MCF 10A (cell line): ENCODE data around the gene STK40. TPM values are rescaled to one million over a fixed set of nuclear protein-coding genes. Genes with fewer than 3 reads are reported as not detected.

Experiments
- BruUV-seq: library from RNA; stranded (reverse); fragments of 400-500 nt; replicated peaks from 2 replicates; lab custom pipeline; 2021; lab: Mats Ljungman, UMichigan
- CTCF ChIA-PET: fragments of 300-600 bp; sonication (Branson Sonifier 250); formaldehyde crosslinking; extraction: SDS; loops from one replicate; lab custom pipeline; 2021; ENCODE audit warnings: antibody characterized with exemption, inconsistent platforms; lab: Yijun Ruan, JAX
- POLR2A ChIA-PET: fragments of 300-600, 350-650 bp; sonication (Branson Sonifier 250); formaldehyde crosslinking; extraction: SDS; loops from one replicate; lab custom pipeline; 2020; ENCODE audit warnings: antibody characterized with exemption, inconsistent platforms; lab: Yijun Ruan, JAX
- DNase-seq: peaks from one replicate; pipeline ENCODE4 v3.0.0-alpha.2; 2018; ENCODE audit not compliant: unreplicated experiment
- H3K27ac Mint-ChIP-seq: one replicate; pipeline ENCODE4 v1.8.0; 2022; ENCODE audit warnings: mild to moderate bottlenecking, low read depth, mixed read lengths; ENCODE audit not compliant: unreplicated experiment
- H3K27me3 Mint-ChIP-seq: one replicate; pipeline ENCODE4 v1.8.0; 2022; ENCODE audit warnings: mixed read lengths; ENCODE audit not compliant: insufficient read depth, unreplicated experiment
- H3K36me3 Mint-ChIP-seq: one replicate; pipeline ENCODE4 v1.8.0; 2022; ENCODE audit warnings: mild to moderate bottlenecking, moderate library complexity, mixed read lengths; ENCODE audit not compliant: insufficient read depth, unreplicated experiment
- H3K4me1 Mint-ChIP-seq: one replicate; pipeline ENCODE4 v1.8.0; 2022; ENCODE audit warnings: mixed read lengths; ENCODE audit not compliant: insufficient read depth, unreplicated experiment
- H3K4me3 Mint-ChIP-seq: one replicate; pipeline ENCODE4 v1.8.0; 2022; ENCODE audit warnings: mild to moderate bottlenecking, moderate library complexity, mixed read lengths; ENCODE audit not compliant: unreplicated experiment
- H3K9me3 Mint-ChIP-seq: one replicate; pipeline ENCODE4 v1.8.0; 2022; ENCODE audit warnings: mixed read lengths; ENCODE audit not compliant: unreplicated experiment
- intact Hi-C: fragments of 100-400 bp; cut with micrococcal nuclease; formaldehyde crosslinking; loops from 2 replicates; pipeline ENCODE4 v1.14.1; 2022
- total RNA-seq: library from RNA; stranded (reverse); gene quantifications from 2 replicates; pipeline ENCODE4 v1.2.3, GENCODE V29; 2022
- TF ChIP-seq, protein P1 (sequence below): fragments of 200-600 bp; IDR thresholded peaks from one replicate; pipeline ENCODE4 v1.8.0; 2022; ENCODE audit warnings: antibody characterized with exemption, mild to moderate bottlenecking; ENCODE audit not compliant: unreplicated experiment

STK40 gene
- total RNA-seq, 1 experiment from 2014 or later, result 44.0 TPM

DNA sequence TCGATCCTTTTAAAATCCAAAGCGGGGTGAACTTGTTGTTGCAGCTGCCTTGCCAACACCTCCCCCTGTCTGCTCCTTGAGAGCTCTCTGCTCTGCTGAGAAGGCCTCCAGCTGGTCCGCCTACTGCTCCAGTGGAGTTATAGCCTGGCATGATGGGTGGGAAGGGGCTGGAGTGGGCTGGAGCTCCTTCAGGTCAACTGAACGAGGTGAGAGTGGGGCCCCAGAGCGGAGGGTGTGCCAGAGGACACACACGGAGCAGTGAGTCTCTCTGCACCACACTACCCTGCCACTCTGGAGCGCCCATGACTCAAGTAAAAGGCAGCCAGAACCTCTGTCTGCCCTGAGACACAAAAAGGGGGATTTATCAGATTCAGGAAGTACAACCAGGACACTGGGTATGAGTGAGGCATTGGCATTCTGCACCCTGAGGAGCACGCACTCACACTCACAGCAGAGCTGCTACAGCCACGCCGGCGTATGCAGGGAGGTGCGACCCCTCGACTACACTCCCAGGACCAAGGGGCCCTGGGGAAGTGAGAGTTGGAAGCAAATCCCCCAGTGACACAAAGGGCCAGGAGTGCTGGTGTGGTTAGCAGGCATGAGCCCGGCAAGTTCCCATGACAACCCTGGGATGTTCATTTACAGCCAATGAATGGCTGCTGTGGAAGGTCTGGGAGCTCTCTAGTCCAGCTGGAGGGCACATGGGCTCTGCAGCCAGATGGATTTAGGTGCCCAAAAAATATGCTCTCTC is 34.3 kb downstream of the STK40 start:
- Mint-ChIP-seq H3K4me3 (peak overlapping the region; percentile 15), H3K4me1 (peaks cover 39% of the 10 kb centered on the region), H3K27me3 (no peaks in the 10 kb centered on the region), H3K27ac (peak overlapping the region; percentile 82), H3K9me3 (no peaks in the 10 kb centered on the region), H3K36me3 (peaks cover 30% of the 10 kb centered on the region)
- peak; percentile 65 for DNase-seq
- ChIA-PET POLR2A (interaction anchor here (0.6 to 3.9 kb wide), 12 partner anchors 9 to 583 kb away, joined by 3 to 48 read pairs (median 4); partner anchors contain the start of genes LSM10, SH3D21, STK40 and TRAPPC3), CTCF (interaction anchor here (0.7 to 6.0 kb wide), 11 partner anchors 8 to 71 kb away, joined by 3 to 97 read pairs (median 7); no protein-coding TSS in a partner anchor)
- TF ChIP-seq, protein P1, sequence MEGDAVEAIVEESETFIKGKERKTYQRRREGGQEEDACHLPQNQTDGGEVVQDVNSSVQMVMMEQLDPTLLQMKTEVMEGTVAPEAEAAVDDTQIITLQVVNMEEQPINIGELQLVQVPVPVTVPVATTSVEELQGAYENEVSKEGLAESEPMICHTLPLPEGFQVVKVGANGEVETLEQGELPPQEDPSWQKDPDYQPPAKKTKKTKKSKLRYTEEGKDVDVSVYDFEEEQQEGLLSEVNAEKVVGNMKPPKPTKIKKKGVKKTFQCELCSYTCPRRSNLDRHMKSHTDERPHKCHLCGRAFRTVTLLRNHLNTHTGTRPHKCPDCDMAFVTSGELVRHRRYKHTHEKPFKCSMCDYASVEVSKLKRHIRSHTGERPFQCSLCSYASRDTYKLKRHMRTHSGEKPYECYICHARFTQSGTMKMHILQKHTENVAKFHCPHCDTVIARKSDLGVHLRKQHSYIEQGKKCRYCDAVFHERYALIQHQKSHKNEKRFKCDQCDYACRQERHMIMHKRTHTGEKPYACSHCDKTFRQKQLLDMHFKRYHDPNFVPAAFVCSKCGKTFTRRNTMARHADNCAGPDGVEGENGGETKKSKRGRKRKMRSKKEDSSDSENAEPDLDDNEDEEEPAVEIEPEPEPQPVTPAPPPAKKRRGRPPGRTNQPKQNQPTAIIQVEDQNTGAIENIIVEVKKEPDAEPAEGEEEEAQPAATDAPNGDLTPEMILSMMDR, result no peak
- intact Hi-C loops, result loop anchor here (2.0 kb wide), 1 partner anchor 69 kb away; no protein-coding TSS in a partner anchor
- no TSS peak for BruUV-seq

DNA sequence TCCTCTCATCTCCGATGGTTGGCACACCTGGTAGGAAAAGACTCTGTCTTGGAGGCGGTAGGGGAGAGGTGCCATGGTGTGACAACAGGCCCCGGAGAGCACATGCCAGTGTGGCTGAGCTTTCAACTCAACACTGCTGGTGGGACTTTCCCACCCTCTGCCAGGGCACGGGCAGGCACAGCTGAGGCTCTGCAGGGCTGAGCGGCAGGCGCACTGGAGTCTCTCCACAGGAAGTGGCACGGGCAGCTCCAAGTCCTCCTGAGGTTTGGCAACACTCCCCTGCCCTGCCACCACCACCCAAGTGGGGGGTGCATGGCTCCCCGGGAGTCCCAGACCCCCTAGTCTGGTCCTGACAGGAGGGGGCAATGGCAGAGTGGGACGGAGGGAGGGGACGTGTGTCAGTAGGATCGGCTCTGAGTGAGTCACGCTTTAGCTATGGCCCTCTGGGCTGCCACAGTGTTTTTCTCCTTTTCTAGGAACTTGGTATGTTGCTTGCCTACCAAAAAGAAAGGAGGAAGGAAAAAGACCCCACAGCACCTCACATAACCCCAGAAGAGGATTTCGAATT is 35.0 kb downstream of the STK40 start:
- BruUV-seq, result no TSS peak
- Mint-ChIP-seq H3K9me3 (no peaks in the 10 kb centered on the region), H3K4me1 (peaks cover 39% of the 10 kb centered on the region), H3K4me3 (peak overlapping the region; percentile 15), H3K36me3 (peaks cover 33% of the 10 kb centered on the region), H3K27ac (peak overlapping the region; percentile 82), H3K27me3 (no peaks in the 10 kb centered on the region)
- DNase-seq, result peak; percentile 77
- ChIA-PET POLR2A (interaction anchor here (0.7 to 3.9 kb wide), 14 partner anchors 9 to 201 kb away, joined by 3 to 48 read pairs (median 4); partner anchors contain the start of genes LSM10, SH3D21, STK40 and THRAP3), CTCF (interaction anchor here (0.6 to 6.0 kb wide), 13 partner anchors 8 to 248 kb away, joined by 3 to 97 read pairs (median 7); no protein-coding TSS in a partner anchor)
- intact Hi-C loops, result loop anchor here (2.0 kb wide), 1 partner anchor 70 kb away; no protein-coding TSS in a partner anchor
- TF ChIP-seq, protein P1, result no peak

DNA sequence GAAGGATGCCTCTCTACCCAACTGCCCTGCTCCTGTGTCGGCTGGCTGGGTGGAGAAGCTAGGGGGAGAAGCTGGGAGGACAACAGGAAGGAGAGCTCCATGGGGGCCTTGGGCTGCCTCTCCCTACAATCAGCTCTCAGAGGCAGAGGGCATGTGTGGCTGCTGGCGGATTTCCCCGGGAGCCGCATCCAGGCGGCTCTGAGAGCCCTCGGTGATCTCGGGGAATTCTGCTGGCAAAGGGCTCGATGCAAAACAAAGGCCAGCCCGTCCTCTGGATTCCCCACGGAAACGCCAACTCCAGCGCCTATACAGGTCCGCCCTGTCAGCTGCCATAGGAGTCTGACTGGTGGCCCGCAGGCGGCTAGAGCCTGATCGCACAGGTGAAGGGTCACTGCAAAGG is 35.9 kb downstream of the STK40 start:
- H3K4me1 Mint-ChIP-seq, result peaks cover 39% of the 10 kb centered on the region
- peaks cover 35% of the 10 kb centered on the region for H3K36me3 Mint-ChIP-seq
- H3K4me3 Mint-ChIP-seq, result no peak overlapping the region
- no peaks in the 10 kb centered on the region for H3K27me3 Mint-ChIP-seq
- intact Hi-C loops, result loop anchor here (2.0 kb wide), 1 partner anchor 71 kb away; no protein-coding TSS in a partner anchor
- no peak for DNase-seq
- ChIA-PET CTCF (interaction anchor here (0.6 to 6.0 kb wide), 11 partner anchors 10 to 199 kb away, joined by 3 to 97 read pairs (median 7); no protein-coding TSS in a partner anchor), POLR2A (interaction anchor here (0.9 to 3.9 kb wide), 9 partner anchors 10 to 200 kb away, joined by 3 to 48 read pairs (median 5); partner anchors contain the start of genes LSM10, SH3D21, STK40 and THRAP3)
- H3K27ac Mint-ChIP-seq, result peak overlapping the region; percentile 82
- TF ChIP-seq, protein P1, result no peak
- H3K9me3 Mint-ChIP-seq, result no peaks in the 10 kb centered on the region
- BruUV-seq, result no TSS peak
